HG02610 (cell line): Measurements from ENCODE around the gene NFKBIB.

Experiments
- ATAC-seq: cut with Tn5 transposase; IDR thresholded peaks from one replicate; pipeline ENCODE4 v1.9.1; 2021; ENCODE audit warnings: mild to moderate bottlenecking, moderate library complexity; ENCODE audit not compliant: unreplicated experiment

Gene NFKBIB

GRCh38 chr19:38953677-38954076, 53.9 kb downstream of the NFKBIB start:
- ATAC-seq = no peak

DNA sequence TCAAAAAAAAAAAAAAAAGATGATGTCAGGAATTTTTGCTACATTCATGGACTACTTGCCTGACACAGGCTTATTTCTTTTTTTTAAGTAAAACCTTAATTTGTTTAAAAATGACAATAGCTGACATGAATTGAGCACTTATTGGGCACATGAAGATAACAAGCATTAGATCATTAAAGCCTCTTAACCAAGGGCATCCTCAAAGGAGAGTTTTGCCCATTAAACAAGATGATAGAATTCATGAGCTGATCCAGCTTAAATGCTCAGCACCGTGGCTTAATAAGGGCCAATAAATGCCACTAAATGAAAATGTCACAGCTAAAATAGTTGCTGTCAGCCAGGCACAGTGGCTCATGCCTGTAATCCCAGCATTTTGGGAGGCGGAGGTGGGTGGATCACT, 56.5 kb downstream of the NFKBIB start:
- no peak for ATAC-seq

- ATAC-seq = no peak
Measured at GRCh38 chr19:38958301-38958700, 58.5 kb downstream of the NFKBIB start.
